AG04450 (cell line): ENCODE data around the gene WDR45. TPM values are rescaled to one million over a fixed set of nuclear protein-coding genes. Genes with fewer than 3 reads are reported as not detected.

Experiments used
- CTCF ChIA-PET: fragments of 300-600, 350-600 bp; formaldehyde crosslinking; extraction: SDS; loops from one replicate; lab custom pipeline; 2022; ENCODE audit warnings: antibody characterized with exemption, inconsistent platforms; lab: Charles Lee
- POLR2A ChIA-PET: fragments of 350-600 bp; formaldehyde crosslinking; extraction: SDS; loops from one replicate; lab custom pipeline; 2021; ENCODE audit warnings: antibody characterized with exemption, inconsistent platforms; lab: Yijun Ruan, JAX
- DNase-seq: peaks from one replicate; pipeline ENCODE4 v3.0.0-alpha.2; 2011; ENCODE audit warnings: low read depth, low spot score
- H3K27ac ChIP-seq: one replicate; pipeline ENCODE4 v1.5.1; 2012; ENCODE audit warnings: low read depth, low read length, control low read depth
- H3K27me3 ChIP-seq: one replicate; pipeline ENCODE4 v1.6.0; 2012; ENCODE audit warnings: low read length; ENCODE audit not compliant: control insufficient read depth, insufficient read depth
- H3K4me3 ChIP-seq: 2 replicates; pipeline ENCODE4 v1.5.1; 2011; ENCODE audit warnings: mild to moderate bottlenecking, low read depth, low read length, control low read depth
- H3K9me3 ChIP-seq: 2 replicates; pipeline ENCODE4 v1.5.1; 2012; ENCODE audit warnings: low read length; ENCODE audit not compliant: control insufficient read depth, insufficient read depth
- polyA plus RNA-seq: library from polyadenylated mRNA; depleted of rRNA; stranded (reverse); fragments of >200 nt; gene quantifications from 2 replicates; pipeline ENCODE4 v1.2.3, GENCODE V29; 2011
- TF ChIP-seq, protein P1 (sequence below): IDR thresholded peaks from 2 replicates; pipeline ENCODE4 v1.5.1; 2011; ENCODE audit warnings: low read depth, low read length, control low read depth, inconsistent platforms

Gene WDR45
- polyA plus RNA-seq, 1 experiment = 78.4 TPM

DNA sequence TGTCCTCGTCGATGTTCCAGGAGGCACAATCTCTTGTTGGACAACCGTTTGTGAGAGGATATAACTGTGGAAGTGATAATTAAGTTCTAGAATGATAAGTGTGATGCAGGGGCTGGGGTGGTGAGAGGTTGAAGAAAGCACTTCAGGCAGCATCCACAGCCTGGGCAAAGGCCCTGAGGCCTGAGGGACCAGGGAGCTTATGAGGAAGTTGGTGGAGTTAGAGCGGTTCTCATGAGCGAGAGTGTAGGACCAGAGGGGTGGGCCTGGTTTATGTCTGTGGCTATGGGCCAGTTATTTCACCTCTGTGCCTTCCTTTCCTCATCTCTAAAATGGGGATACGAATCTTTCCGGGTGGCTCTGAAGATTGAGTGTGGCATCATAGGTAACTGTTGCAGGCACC lies 18.2 kb downstream of the WDR45 start:
- no peak overlapping the region for H3K4me3 ChIP-seq
- no peaks in the 10 kb centered on the region for H3K27me3 ChIP-seq
- TF ChIP-seq, protein P1, sequence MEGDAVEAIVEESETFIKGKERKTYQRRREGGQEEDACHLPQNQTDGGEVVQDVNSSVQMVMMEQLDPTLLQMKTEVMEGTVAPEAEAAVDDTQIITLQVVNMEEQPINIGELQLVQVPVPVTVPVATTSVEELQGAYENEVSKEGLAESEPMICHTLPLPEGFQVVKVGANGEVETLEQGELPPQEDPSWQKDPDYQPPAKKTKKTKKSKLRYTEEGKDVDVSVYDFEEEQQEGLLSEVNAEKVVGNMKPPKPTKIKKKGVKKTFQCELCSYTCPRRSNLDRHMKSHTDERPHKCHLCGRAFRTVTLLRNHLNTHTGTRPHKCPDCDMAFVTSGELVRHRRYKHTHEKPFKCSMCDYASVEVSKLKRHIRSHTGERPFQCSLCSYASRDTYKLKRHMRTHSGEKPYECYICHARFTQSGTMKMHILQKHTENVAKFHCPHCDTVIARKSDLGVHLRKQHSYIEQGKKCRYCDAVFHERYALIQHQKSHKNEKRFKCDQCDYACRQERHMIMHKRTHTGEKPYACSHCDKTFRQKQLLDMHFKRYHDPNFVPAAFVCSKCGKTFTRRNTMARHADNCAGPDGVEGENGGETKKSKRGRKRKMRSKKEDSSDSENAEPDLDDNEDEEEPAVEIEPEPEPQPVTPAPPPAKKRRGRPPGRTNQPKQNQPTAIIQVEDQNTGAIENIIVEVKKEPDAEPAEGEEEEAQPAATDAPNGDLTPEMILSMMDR = no peak
- DNase-seq = no peak
- no peak overlapping the region for H3K27ac ChIP-seq
- no peaks in the 10 kb centered on the region for H3K9me3 ChIP-seq
- ChIA-PET POLR2A (no interaction called here), CTCF (no interaction called here)

- TF ChIP-seq, protein P1 = no peak
- ChIA-PET CTCF (no interaction called here), POLR2A (no interaction called here)
Observed at GRCh38 chrX:49060914-49061313, 18.8 kb downstream of the WDR45 start.

GRCh38 chrX:49059681-49060085 lies 20.0 kb downstream of the WDR45 start:
- TF ChIP-seq, protein P1 = no peak
- H3K27me3 ChIP-seq = no peaks in the 10 kb centered on the region
- no peak overlapping the region for H3K4me3 ChIP-seq
- ChIA-PET CTCF (no interaction called here), POLR2A (no interaction called here)
- no peaks in the 10 kb centered on the region for H3K9me3 ChIP-seq
- no peak overlapping the region for H3K27ac ChIP-seq
- no peak for DNase-seq

More at GRCh38 chrX:49060914-49061313, 18.8 kb downstream of the WDR45 start:
- Histone ChIP-seq H3K9me3 (no peaks in the 10 kb centered on the region), H3K4me3 (no peak overlapping the region), H3K27ac (no peak overlapping the region), H3K27me3 (no peaks in the 10 kb centered on the region)
- DNase-seq = no peak

DNA sequence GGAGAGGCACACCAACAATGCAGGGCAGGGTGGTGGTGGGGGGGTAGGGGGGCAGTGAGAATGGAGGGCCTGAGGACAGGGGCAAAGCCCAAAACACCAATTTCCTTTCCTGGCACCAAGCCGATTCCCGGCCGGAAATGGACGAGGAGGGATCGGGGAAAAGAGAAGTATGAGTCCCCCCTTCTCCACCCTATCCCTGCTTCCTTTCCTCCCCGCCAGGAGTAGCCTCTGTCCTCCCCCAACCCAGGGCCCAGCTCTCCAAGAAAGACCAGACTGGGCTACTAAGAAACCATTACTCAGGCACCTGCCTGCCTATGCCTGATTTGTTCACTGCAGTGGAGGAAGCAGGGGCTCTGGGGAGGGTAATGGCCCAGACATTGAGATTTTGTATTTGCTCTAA lies 20.5 kb downstream of the WDR45 start:
- no peak for DNase-seq
- no peaks in the 10 kb centered on the region for H3K27me3 ChIP-seq
- POLR2A ChIA-PET = no interaction called here
- no peak overlapping the region for H3K4me3 ChIP-seq
- TF ChIP-seq, protein P1 = no peak
- CTCF ChIA-PET = no interaction called here
- H3K27ac ChIP-seq = no peak overlapping the region
- H3K9me3 ChIP-seq = no peaks in the 10 kb centered on the region

DNA sequence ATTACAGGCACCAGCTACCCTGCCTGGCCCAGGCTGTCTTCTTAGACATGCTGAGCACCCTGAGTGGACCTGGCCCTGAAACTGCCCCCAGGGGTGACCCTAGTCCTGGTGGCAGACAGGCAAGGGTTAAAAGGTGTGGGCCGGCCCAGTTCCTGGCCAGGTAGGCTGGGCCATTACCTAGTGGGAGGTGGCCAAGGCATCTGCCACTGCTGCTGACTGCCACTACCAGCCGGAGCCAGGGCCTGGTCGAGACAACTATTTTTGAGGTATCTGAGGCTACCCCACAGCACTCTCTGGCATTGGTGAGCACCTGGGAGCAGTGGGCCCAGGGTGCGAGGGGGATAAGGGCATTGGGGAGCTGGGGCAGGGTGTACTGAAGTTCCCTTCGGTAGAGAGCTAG lies 20.9 kb downstream of the WDR45 start, which contains the start of gene CCDC120:
Gene CCDC120 (plus strand): TSS at position 206 of the 400 bp plus-strand sequence. CDS start 3,043 bp downstream, outside the sequence.
- Histone ChIP-seq H3K9me3 (no peaks in the 10 kb centered on the region), H3K27me3 (no peaks in the 10 kb centered on the region), H3K4me3 (no peak within 1 kb of the TSS), H3K27ac (no peak within 1 kb of the TSS)
- POLR2A ChIA-PET = no interaction called here
- CTCF ChIA-PET = no interaction called here
- DNase-seq = no peak
- TF ChIP-seq, protein P1 = no peak
